T1000 (cell line): Measurements from ENCODE around the gene TTLL9.
"Not testable (repeated sequence)": the region's sequence is repeated elsewhere in the genome, so short reads cannot be mapped to it uniquely, and the experiment has no call there.

ENCODE experiments used
- DNase-seq: peaks from one replicate; lab custom pipeline; 2025; ENCODE audit warnings: mixed read lengths; lab: John Stamatoyannopoulos, UW

Gene TTLL9

GRCh38 chr20:31919410-31920155 lies 49.1 kb downstream of the TTLL9 start:
- DNase-seq, result no peak

- DNase-seq, result no peak
Observed at GRCh38 chr20:31920275-31920855, 49.9 kb downstream of the TTLL9 start.

- DNase-seq, result not testable (repeated sequence)
Observed at GRCh38 chr20:31921480-31921879, 51.0 kb downstream of the TTLL9 start.

- no peak for DNase-seq
Observed at GRCh38 chr20:31922181-31922580, 51.7 kb downstream of the TTLL9 start.

- DNase-seq, result no peak
Observed at GRCh38 chr20:31922588-31922987, 52.2 kb downstream of the TTLL9 start.

- DNase-seq, result no peak
Observed at GRCh38 chr20:31923388-31924331, 53.2 kb downstream of the TTLL9 start.

GRCh38 chr20:31924561-31924960 lies 54.1 kb downstream of the TTLL9 start:
- DNase-seq, result no peak

- DNase-seq, result no peak
Observed at GRCh38 chr20:31925631-31926030, 55.2 kb downstream of the TTLL9 start.

GRCh38 chr20:31926493-31926892 lies 56.1 kb downstream of the TTLL9 start:
- no peak for DNase-seq

- DNase-seq, result no peak
Observed at GRCh38 chr20:31927627-31928159, 57.3 kb downstream of the TTLL9 start.

- DNase-seq, result not testable (repeated sequence)
Observed at GRCh38 chr20:31929631-31930030, 59.2 kb downstream of the TTLL9 start.

GRCh38 chr20:31930779-31931178 lies 60.3 kb downstream of the TTLL9 start:
- DNase-seq, result no peak

GRCh38 chr20:31933698-31934097 lies 63.3 kb downstream of the TTLL9 start:
- DNase-seq, result no peak

GRCh38 chr20:31934491-31934890 lies 64.1 kb downstream of the TTLL9 start:
- DNase-seq, result no peak

- no peak for DNase-seq
Observed at GRCh38 chr20:31934968-31935764, 64.7 kb downstream of the TTLL9 start.

GRCh38 chr20:31936420-31936819 lies 66.0 kb downstream of the TTLL9 start:
- no peak for DNase-seq

GRCh38 chr20:31937820-31938219 lies 67.4 kb downstream of the TTLL9 start:
- no peak for DNase-seq

- DNase-seq, result no peak
Observed at GRCh38 chr20:31939661-31940060, 69.2 kb downstream of the TTLL9 start.

GRCh38 chr20:31943052-31943471 lies 72.6 kb downstream of the TTLL9 start:
- DNase-seq, result no peak

- DNase-seq, result no peak
Observed at GRCh38 chr20:31945319-31945718, 74.9 kb downstream of the TTLL9 start.

- no peak for DNase-seq
Observed at GRCh38 chr20:31945785-31946184, 75.4 kb downstream of the TTLL9 start.

GRCh38 chr20:31948008-31948407 lies 77.6 kb downstream of the TTLL9 start:
- no peak for DNase-seq
